AG09309 (cell line): ENCODE results near the gene TRIOBP.

Source experiments
- DNase-seq: peaks from one replicate; pipeline ENCODE4 v3.0.0-alpha.2; 2010; ENCODE audit warnings: low read depth
- H3K4me3 ChIP-seq: 2 replicates; pipeline ENCODE4 v1.5.1; 2011; ENCODE audit warnings: mild to moderate bottlenecking, low read depth, low read length, moderate library complexity; ENCODE audit not compliant: control insufficient read depth
- TF ChIP-seq, protein P1 (sequence below): IDR thresholded peaks from 2 replicates; pipeline ENCODE4 v1.5.1; 2011; ENCODE audit warnings: mild to moderate bottlenecking, low read depth, low read length, inconsistent platforms; ENCODE audit not compliant: insufficient read depth, control insufficient read depth; ENCODE audit errors: missing control alignments

Gene TRIOBP

DNA sequence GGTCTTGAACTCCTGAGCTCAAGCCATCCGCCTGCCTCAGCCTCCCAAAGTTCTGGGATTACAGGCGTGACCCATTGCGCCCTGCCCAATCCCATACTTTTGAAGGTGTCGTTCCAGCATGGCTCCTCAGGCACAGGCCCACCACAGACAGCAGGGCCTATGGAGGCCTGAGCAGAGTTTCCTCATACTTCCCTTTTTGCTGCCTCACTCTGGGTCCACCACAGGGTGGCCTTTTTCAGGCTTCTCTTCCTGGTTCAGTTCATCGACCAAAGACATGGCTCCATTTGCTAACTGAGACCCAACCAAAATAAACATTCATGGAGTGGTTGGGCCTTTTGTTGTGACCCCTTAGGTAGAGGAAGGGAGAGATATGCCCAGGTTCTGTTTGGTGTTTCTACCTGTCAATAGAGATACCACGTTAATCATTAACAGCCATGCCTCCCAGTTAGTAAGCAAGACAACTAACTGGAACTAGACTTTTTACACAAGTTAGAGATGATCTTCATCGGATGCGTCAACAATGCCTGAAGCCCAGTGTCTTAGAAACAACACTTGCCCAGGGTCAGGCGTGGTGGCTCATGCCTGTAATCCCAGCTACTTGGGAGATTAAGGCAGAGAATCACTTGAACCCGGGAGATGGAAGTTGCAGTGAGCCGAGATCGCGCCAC is 35.1 kb downstream of the TRIOBP start:
- TF ChIP-seq, protein P1, sequence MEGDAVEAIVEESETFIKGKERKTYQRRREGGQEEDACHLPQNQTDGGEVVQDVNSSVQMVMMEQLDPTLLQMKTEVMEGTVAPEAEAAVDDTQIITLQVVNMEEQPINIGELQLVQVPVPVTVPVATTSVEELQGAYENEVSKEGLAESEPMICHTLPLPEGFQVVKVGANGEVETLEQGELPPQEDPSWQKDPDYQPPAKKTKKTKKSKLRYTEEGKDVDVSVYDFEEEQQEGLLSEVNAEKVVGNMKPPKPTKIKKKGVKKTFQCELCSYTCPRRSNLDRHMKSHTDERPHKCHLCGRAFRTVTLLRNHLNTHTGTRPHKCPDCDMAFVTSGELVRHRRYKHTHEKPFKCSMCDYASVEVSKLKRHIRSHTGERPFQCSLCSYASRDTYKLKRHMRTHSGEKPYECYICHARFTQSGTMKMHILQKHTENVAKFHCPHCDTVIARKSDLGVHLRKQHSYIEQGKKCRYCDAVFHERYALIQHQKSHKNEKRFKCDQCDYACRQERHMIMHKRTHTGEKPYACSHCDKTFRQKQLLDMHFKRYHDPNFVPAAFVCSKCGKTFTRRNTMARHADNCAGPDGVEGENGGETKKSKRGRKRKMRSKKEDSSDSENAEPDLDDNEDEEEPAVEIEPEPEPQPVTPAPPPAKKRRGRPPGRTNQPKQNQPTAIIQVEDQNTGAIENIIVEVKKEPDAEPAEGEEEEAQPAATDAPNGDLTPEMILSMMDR = no peak
- H3K4me3 ChIP-seq = no peak overlapping the region
- DNase-seq = no peak

- TF ChIP-seq, protein P1 = no peak
- DNase-seq = no peak
- no peak overlapping the region for H3K4me3 ChIP-seq
Observed at GRCh38 chr22:37732699-37733607, 36.1 kb downstream of the TRIOBP start.

DNA sequence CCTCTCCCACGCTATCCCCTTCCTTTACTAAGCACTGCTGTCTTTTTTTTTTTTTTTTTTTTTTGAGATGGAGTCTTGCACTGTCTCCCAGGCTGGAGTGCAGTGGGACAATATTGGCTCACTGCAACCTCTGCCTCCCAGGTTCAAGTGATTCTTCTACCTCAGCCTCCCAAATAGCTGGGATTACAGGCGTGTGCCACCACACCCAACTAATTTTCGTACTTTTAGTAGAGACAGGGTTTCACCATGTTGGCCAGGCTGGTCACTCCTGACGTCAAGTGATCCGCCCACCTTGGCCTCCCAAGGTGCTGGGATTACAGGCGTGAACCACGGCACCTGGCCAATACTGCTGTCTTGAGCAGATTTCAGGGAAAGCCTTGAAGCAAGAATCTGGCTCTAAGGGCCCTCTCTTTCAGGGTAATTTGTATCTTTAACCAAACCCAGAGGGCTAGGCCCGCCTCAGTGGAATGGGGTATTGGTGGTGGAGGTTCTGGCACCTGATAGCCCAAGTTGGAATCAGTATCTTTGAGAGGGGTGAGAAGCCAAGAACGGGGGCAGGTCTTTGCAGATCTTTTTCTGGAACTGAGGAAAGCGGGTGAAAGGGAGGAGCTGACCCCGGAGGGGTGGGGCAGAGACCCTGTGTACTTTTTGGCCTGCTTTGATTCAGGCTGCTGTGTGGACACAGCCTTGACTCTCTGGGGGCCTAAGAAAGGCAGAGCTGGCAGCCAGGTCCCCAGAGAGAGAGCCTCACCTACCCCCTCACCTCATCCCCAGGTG is 37.0 kb downstream of the TRIOBP start:
- no peak overlapping the region for H3K4me3 ChIP-seq
- TF ChIP-seq, protein P1 = no peak
- no peak for DNase-seq

DNA sequence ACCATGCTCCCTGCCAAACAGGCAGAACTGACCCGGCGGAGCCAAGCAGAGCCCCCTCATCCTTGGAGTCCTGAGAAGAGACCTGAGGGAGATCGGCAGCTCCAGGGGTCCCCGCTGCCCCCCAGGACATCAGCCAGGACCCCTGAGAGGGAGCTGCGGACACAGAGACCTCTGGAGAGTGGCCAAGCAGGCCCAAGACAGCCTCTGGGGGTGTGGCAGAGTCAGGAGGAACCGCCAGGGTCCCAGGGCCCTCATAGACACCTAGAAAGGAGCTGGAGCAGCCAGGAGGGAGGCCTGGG is 37.5 kb downstream of the TRIOBP start:
- no peak for DNase-seq
- TF ChIP-seq, protein P1 = no peak
- H3K4me3 ChIP-seq = no peak overlapping the region

DNA sequence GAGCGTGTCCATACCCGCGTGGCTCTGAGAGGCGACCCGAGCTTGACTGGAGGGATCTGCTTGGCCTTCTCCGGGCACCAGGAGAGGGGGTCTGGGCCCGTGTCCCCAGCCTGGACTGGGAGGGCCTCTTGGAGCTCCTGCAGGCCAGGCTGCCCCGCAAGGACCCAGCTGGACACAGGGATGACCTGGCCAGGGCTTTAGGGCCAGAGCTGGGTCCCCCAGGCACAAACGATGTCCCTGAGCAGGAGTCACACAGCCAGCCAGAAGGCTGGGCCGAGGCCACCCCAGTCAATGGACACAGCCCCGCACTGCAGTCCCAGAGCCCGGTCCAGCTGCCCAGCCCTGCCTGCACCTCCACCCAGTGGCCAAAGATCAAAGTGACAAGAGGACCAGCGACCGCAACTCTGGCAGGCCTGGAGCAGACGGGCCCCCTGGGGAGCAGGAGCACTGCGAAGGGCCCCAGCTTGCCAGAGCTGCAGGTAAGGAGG is 38.2 kb downstream of the TRIOBP start:
- no peak for DNase-seq
- TF ChIP-seq, protein P1 = peak; percentile 43
- no peak overlapping the region for H3K4me3 ChIP-seq

DNA sequence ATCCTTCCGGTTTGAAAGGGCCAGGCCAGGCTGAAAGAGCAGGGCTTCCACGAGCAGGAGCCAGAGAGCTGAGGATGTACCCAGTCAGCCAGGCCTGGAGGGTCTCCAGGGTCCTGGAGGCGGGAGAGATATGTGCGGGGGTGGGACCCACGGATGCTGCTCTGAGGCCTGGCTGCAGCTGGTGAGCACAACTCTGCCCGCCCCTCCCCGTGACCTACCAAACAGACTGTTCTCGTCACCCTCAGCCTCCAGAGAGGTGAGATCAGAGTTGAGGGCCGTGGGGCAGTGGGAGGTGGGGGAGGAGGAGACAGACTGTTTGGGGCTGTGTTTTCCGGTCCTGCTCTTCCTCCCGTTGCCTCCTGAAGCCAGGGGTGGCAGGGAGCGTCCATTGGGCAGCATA is 42.2 kb downstream of the TRIOBP start:
- TF ChIP-seq, protein P1 = no peak
- H3K4me3 ChIP-seq = no peak overlapping the region
- DNase-seq = no peak
